HG03095 (cell line): Measurements from ENCODE around the gene NELL1.

Experiments
- ATAC-seq: cut with Tn5 transposase; IDR thresholded peaks from one replicate; pipeline ENCODE4 v1.9.1; 2021; ENCODE audit warnings: moderate library complexity; ENCODE audit not compliant: unreplicated experiment

The NELL1 gene

GRCh38 chr11:20864628-20865027 is 195.2 kb downstream of the NELL1 start:
- no peak for ATAC-seq

DNA sequence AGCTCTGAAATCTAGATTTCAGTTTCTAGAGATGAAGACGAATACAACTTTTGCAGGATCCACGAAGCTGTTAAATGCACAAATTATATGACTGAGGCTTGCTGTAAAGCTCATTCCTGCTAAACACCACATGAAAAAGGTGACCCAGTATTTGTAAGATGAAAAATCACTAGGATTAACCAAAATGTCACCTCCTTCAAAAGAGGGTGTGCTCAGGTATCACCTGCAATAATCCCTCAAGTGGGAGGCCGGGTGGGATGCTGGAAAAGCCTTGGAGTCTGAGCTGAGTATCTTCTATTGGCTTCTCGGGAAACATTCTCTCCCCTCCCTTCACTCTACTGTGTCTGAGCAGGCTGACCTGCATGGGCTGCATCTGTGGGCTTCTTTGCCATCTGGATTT is 195.8 kb downstream of the NELL1 start:
- no peak for ATAC-seq

GRCh38 chr11:20869123-20869522 is 199.7 kb downstream of the NELL1 start:
- ATAC-seq = no peak

DNA sequence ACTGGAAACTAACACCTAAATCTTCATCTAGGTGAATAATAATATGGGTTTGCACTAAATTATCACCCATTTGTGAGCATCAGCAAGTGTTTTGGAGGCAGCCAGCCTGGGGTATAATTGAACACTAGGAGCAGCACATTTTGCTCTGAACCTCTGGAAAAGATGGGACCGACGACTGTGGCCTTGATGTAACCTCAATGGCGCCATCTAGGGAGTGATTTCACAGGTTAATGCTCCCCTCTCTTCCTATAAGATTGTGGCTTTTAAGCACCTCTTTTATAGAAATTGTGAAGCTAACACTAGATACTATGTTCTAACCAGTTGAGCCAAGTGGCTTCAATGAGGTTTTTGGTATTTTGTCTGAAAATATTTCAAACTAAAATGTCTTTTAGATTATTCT is 203.7 kb downstream of the NELL1 start:
- ATAC-seq = no peak

GRCh38 chr11:20874358-20874757 is 205.0 kb downstream of the NELL1 start:
- no peak for ATAC-seq

DNA sequence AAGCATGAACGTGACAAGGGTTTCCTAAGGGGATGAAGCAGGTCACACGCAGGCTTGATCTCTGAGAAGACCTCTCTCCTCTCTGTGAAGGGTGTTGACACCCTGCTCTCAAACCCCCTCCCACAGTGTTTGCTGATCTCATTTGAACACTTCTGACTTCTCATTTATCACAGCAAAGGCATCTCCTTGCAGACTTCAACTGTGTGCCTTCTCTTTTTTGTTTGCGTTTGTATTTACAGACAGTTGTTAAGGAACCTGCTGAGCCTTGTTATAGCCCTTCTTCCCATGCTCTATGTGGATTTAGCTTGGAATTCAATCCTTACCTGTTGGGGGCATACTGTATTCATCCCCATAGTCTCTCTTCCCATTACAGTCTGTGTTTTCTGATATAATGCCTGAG is 206.5 kb downstream of the NELL1 start:
- ATAC-seq = no peak

DNA sequence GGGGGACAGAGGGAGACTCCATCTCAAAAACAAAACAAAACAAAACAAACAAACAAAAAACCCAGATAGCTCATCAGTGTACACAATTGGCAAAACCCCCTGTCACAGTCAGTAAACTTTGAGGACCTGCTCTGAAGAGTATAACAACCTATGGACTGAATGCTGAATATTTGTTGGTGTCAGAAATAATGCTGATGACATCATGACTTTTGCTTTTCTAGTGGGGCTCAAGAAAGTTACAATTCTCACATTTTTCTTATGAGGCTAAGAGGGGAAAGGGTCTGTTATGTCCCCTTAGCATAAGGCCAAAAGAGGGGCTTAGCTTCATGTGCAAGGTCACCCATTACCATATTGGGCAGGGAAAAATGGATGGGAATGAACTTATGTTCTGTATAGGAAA is 207.4 kb downstream of the NELL1 start:
- no peak for ATAC-seq

- no peak for ATAC-seq
Observed at GRCh38 chr11:20880094-20880493, 210.7 kb downstream of the NELL1 start.

- no peak for ATAC-seq
Observed at GRCh38 chr11:20881328-20882079, 212.1 kb downstream of the NELL1 start.

DNA sequence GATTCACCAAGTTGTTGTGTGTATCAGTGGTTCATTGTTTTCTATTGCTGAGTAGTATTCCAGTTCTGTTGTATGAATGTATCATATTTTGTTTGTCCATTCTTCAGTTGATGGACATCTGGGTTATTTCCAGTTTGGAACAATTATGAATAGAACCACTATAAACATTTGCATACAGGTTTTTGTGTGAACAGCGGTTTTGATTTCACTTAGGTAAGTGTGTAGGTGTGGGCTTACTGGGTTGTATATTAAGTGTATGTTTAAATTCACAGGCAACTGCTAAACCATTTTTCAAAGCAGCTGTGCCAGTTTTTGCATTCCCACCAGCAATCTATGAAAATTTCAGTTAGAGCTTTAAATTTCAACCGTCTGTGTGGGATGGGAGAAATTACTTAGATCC is 217.8 kb downstream of the NELL1 start:
- ATAC-seq = no peak

DNA sequence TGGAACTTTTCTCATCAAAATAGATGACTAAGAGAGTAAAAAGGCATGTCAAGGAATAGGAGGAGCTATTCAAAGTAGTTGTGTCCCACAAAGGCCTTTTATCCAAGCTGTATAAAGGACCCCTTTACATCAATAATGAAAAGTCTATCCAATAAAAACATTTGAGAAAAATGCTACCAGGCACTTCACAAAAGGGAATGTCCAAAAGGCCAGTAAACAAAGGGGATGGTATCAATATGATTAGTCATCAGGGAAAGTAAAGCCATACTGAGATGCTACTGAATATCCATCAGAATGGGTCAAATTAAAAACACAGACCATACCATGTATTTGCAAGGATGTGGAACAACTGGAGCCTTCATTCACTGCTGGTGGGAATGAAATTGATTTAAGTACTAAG is 224.9 kb downstream of the NELL1 start:
- ATAC-seq = no peak

DNA sequence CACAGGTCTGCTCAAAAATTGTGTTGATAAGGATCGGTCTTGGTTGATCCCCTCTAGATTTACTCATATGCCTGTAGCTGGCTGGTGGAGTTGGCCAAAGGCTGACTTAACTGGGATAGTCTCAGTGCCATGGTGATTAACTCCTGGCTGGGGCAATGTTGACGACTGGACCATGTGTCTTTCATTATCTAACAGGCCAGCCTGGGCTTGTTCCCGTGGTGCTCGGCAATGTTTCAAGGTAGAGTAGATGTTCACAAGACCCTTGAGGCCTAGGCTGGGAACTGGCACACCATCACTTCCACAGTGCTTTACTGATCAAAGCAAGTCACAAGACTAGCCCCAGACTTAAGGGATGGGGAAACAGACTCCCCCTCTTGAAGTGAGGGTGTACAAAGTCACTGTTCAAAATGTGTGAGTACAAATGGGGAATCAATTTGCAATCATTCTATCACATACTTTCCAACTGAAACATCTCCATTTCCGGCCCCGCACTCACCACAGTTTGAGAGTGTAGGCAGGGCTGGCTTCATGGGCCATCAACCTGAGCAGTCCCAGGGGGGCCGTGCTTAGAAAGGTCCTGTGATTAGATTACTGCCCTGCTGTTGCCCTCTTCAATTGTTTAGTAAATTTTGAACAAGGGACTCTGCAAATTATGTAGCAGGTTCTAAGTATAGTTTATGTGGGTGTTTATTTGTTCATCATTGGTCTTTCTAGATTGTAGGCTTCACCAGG is 240.8 kb downstream of the NELL1 start:
- ATAC-seq = no peak

- no peak for ATAC-seq
Observed at GRCh38 chr11:20910733-20911132, 241.3 kb downstream of the NELL1 start.

DNA sequence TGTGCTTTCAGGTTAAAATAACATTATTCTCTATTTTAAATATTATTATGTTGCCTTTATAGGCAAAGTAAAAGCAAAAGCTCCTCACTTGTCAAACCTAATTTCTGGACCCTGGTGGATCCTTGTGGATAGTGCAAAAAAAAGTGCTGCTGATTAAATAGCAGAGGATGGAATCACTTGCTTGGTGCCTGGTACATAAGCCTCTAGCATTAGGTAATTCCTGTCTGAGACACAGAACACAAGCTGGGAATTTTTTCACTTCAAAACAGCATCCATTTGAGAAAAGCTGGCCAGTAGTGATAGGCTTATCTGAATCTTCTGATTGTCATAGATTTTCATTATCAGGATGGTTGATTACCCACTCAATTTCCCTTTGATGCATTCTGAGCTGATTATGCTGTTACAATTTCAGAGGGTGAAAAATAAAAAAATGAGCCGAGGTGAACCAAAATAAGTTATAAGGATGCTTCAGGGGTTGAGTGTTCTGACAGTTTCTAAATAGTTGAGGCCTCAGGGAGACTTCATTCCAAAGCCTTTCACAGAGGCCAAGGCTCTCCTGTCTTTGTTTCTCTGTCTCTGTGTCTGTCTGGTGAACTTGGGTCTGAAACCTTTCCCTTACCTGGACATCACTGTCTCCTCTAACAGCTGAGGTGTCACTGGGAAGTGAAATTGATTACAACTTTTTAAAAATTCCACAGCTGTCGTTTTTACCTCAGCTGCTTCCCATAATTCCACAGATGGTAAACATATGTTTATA is 242.9 kb downstream of the NELL1 start:
- no peak for ATAC-seq

GRCh38 chr11:20912922-20913512 is 243.6 kb downstream of the NELL1 start:
- ATAC-seq = no peak

GRCh38 chr11:20917306-20917705 is 247.9 kb downstream of the NELL1 start:
- ATAC-seq = no peak

- ATAC-seq = no peak
Observed at GRCh38 chr11:20926799-20927540, 257.6 kb downstream of the NELL1 start.

- no peak for ATAC-seq
Observed at GRCh38 chr11:20931029-20931428, 261.6 kb downstream of the NELL1 start.

- ATAC-seq = no peak
Observed at GRCh38 chr11:20933086-20933485, 263.7 kb downstream of the NELL1 start.

DNA sequence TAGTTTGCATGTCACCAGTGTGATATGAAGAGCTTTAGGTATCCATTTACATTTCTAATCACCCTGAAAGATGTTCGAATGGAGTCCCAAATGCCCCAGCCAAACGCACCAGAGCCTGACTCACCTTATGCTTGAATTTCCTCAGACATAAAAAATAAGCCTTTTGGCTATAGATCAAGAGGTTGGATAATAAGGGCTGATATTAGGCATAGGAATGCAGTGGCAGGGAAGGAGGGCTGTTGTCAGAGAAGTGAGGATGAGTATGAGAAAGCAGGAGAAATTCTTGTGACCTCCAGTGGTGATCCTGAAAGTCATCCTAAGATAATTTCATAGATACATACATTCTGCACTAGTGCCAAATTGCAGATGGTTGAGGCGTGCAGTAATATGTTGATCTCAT is 264.6 kb downstream of the NELL1 start:
- no peak for ATAC-seq

- no peak for ATAC-seq
Observed at GRCh38 chr11:20934516-20934915, 265.1 kb downstream of the NELL1 start.
